H1 (cell line): Measurements from ENCODE around the gene GEMIN2. TPM values are rescaled to one million over a fixed set of nuclear protein-coding genes. Genes with fewer than 3 reads are reported as not detected.
A peak's percentile ranks its signal among the peaks of the same experiment; 100 is the strongest.

Experiments
- CHD1 ChIP-seq: IDR thresholded peaks from 2 replicates; pipeline ENCODE4 v1.6.1; 2012; ENCODE audit warnings: low read depth, low read length, improper control_type of control experiment
- CHD2 ChIP-seq: IDR thresholded peaks from 2 replicates; pipeline ENCODE4 v1.6.1; 2012; ENCODE audit warnings: low read length, improper control_type of control experiment
- EGR1 ChIP-seq: IDR thresholded peaks from 2 replicates; pipeline ENCODE4 v1.6.1; 2011; ENCODE audit warnings: low read depth, low read length, borderline replicate concordance
- EP300 ChIP-seq, 2 experiments: IDR thresholded peaks; 1 replicate in 1 of 2; 2 replicates in 1 of 2; pipeline ENCODE4 v1.6.1; 2011 to 2012; ENCODE audit warnings: low read depth in 2 of 2, low read length in 2 of 2, mild to moderate bottlenecking in 2 of 2, borderline replicate concordance in 1 of 2, inconsistent platforms in 1 of 2, moderate library complexity in 1 of 2
- GABPA ChIP-seq: IDR thresholded peaks from 2 replicates; pipeline ENCODE4 v1.6.1; 2011; ENCODE audit warnings: mild to moderate bottlenecking, low read length, moderate library complexity, borderline replicate concordance; ENCODE audit not compliant: insufficient read depth
- HDAC2 ChIP-seq, 2 experiments: fragments of 300-600 bp in 1 of 2; sonication (generic) in 1 of 2; IDR thresholded peaks; 2 replicates each; pipeline ENCODE4 v1.6.1; 2011 to 2012; ENCODE audit warnings: low read depth in 2 of 2, low read length in 2 of 2, mild to moderate bottlenecking in 2 of 2, moderate library complexity in 2 of 2, borderline replicate concordance in 1 of 2, inconsistent platforms in 1 of 2
- KDM1A ChIP-seq: fragments of 200-600, 300-600 bp; sonication (generic); IDR thresholded peaks from 2 replicates; pipeline ENCODE4 v1.7.1; 2016; ENCODE audit warnings: mild to moderate bottlenecking, low read length, borderline replicate concordance
- KDM4A ChIP-seq: IDR thresholded peaks from one replicate; pipeline ENCODE4 v1.7.1; 2012; ENCODE audit warnings: low read depth, mild to moderate bottlenecking, moderate library complexity, low read length, inconsistent platforms; ENCODE audit not compliant: severe bottlenecking
- MAFK ChIP-seq: IDR thresholded peaks from 2 replicates; pipeline ENCODE4 v1.6.1; 2012; ENCODE audit warnings: low read depth, mild to moderate bottlenecking, improper control_type of control experiment, low read length
- NANOG ChIP-seq: IDR thresholded peaks from 2 replicates; pipeline ENCODE4 v1.6.1; 2011; ENCODE audit warnings: low read length, low read depth, mild to moderate bottlenecking, inconsistent platforms; ENCODE audit not compliant: insufficient read depth, poor library complexity, severe bottlenecking
- NRF1 ChIP-seq: IDR thresholded peaks from 2 replicates; pipeline ENCODE4 v1.6.1; 2011; ENCODE audit warnings: mild to moderate bottlenecking, low read depth, low read length, improper control_type of control experiment
- POU5F1 ChIP-seq: IDR thresholded peaks from 2 replicates; pipeline ENCODE4 v1.6.1; 2011; ENCODE audit warnings: low read depth, mild to moderate bottlenecking, low read length, moderate library complexity
- RBBP5 ChIP-seq: IDR thresholded peaks from 2 replicates; pipeline ENCODE4 v1.7.1; 2012; ENCODE audit warnings: low read depth, mild to moderate bottlenecking, inconsistent platforms, low read length, moderate library complexity, borderline replicate concordance
- SP2 ChIP-seq: IDR thresholded peaks from 2 replicates; pipeline ENCODE4 v1.6.1; 2012; ENCODE audit warnings: mild to moderate bottlenecking, low read length, inconsistent platforms
- SP4 ChIP-seq: IDR thresholded peaks from 2 replicates; pipeline ENCODE4 v1.6.1; 2012; ENCODE audit warnings: low read length, inconsistent platforms
- SRF ChIP-seq: IDR thresholded peaks from 2 replicates; pipeline ENCODE4 v1.6.1; 2011; ENCODE audit warnings: mild to moderate bottlenecking, low read depth, low read length, moderate library complexity
- SUZ12 ChIP-seq: fragments of 200-600 bp; sonication (generic); IDR thresholded peaks from 2 replicates; pipeline ENCODE4 v1.6.1; 2012; ENCODE audit warnings: mild to moderate bottlenecking, inconsistent platforms, low read length, moderate library complexity, mixed read lengths
- TAF1 ChIP-seq: IDR thresholded peaks from 2 replicates; pipeline ENCODE4 v1.6.1; 2011; ENCODE audit warnings: mild to moderate bottlenecking, low read depth, low read length
- TAF7 ChIP-seq: optimal IDR thresholded peaks from 2 replicates; pipeline ENCODE3; 2011; ENCODE audit warnings: low read depth, mild to moderate bottlenecking, inconsistent platforms, low read length, moderate library complexity, borderline replicate concordance
- TCF12 ChIP-seq: IDR thresholded peaks from 2 replicates; pipeline ENCODE4 v1.6.1; 2011; ENCODE audit warnings: low read depth, mild to moderate bottlenecking, low read length
- USF2 ChIP-seq: IDR thresholded peaks from 2 replicates; pipeline ENCODE4 v1.6.1; 2011; ENCODE audit warnings: low read length, improper control_type of control experiment
- YY1 ChIP-seq: IDR thresholded peaks from 2 replicates; pipeline ENCODE4 v1.6.1; 2011; ENCODE audit warnings: low read depth, mild to moderate bottlenecking, low read length
- polyA plus RNA-seq, 7 experiments: library from polyadenylated mRNA; depleted of rRNA in 3 of 7; stranded (reverse) in 5 of 7; unstranded in 2 of 7; fragments of >200 nt in 5 of 7; fragments of 200-250 nt in 2 of 7; gene quantifications; 1 replicate in 5 of 7; 2 replicates in 1 of 7; 4 replicates in 1 of 7; pipeline versions ENCODE4 v1.2.1 to v1.2.3, GENCODE V29; 2011 to 2013; ENCODE audit warnings: missing spikeins in 2 of 7, mixed read lengths in 2 of 7
- total RNA-seq: library from RNA; stranded (reverse); fragmentation: NEBNext Ultra II Directional; extraction: Animal tissue kit (Norgen Biotek cat#: 25700); gene quantifications from 2 replicates; pipeline ENCODE4 v1.2.1, GENCODE V29; 2021

Gene GEMIN2
- total and polyA plus RNA-seq, 2 of the 8 experiments (the other 6 are each of a cell fraction or from before 2014, with no cell fraction given) = 29.1 to 30.8 TPM

GRCh38 chr14:39102969-39103957, 10.9 kb upstream of the GEMIN2 start, which contains the start of gene SEC23A (continued):
- no peak for TF ChIP-seq KDM4A
- no peak for TF ChIP-seq TCF12
- TF ChIP-seq GABPA = peak; percentile 41; the same call in 1 of the 2 replicates
- no peak for TF ChIP-seq SUZ12
- no peak for TF ChIP-seq MAFK
- TF ChIP-seq POU5F1 = no peak
- no peak for TF ChIP-seq EGR1
- peak in 1 of 2 experiments; percentile 54; a peak in 1 of 4 replicates for TF ChIP-seq HDAC2 (IDR thresholded peaks at IDR 0.05; ENCODE audit: borderline replicate concordance in 1 of 2, low read depth in 2 of 2, low read length in 2 of 2)
- peak; percentile 84 for TF ChIP-seq TAF7
- no peak for TF ChIP-seq SP4
- TF ChIP-seq CHD1 = no peak
- TF ChIP-seq TAF1 = peak; percentile 84
- no peak for TF ChIP-seq SP2
- TF ChIP-seq KDM1A = peak; percentile 20; the same call in 1 of the 2 replicates
- TF ChIP-seq EP300 (IDR thresholded peaks at IDR 0.05; ENCODE audit: borderline replicate concordance in 1 of 2, low read depth in 2 of 2, low read length in 2 of 2) = no peak
- no peak for TF ChIP-seq NANOG
- TF ChIP-seq CHD2 = no peak
- TF ChIP-seq RBBP5 = peak; percentile 66; the same call in 1 of the 2 replicates
- no peak for TF ChIP-seq NRF1
- TF ChIP-seq SRF = peak; percentile 17; the same call in 1 of the 2 replicates
- peak; percentile 87 for TF ChIP-seq YY1
- TF ChIP-seq USF2 = no peak
